H9 (cell line): Measurements from ENCODE around the gene CCDC74B. TPM values are rescaled to one million over a fixed set of nuclear protein-coding genes. Genes with fewer than 3 reads are reported as not detected.
"Not testable (repeated sequence)": the region's sequence is repeated elsewhere in the genome, so short reads cannot be mapped to it uniquely, and the experiment has no call there.

Experiments
- DNase-seq: peaks from one replicate; pipeline ENCODE4 v3.0.0-alpha.2; 2017
- H2AFZ ChIP-seq: one replicate; pipeline ENCODE4 v1.6.1; 2013; ENCODE audit warnings: mild to moderate bottlenecking, low read length, control low read depth, moderate library complexity
- H2AK5ac ChIP-seq: 2 replicates; pipeline ENCODE4 v1.6.1; 2013; ENCODE audit warnings: low read length, control low read depth, mixed read lengths; ENCODE audit not compliant: insufficient read length
- H2BK120ac ChIP-seq: one replicate; pipeline ENCODE4 v1.6.1; 2013; ENCODE audit warnings: low read depth, mild to moderate bottlenecking, low read length, control low read depth, inconsistent platforms; ENCODE audit not compliant: poor library complexity, severe bottlenecking
- H2BK12ac ChIP-seq: 2 replicates; pipeline ENCODE4 v1.6.1; 2013; ENCODE audit warnings: low read length, control low read depth, mixed read lengths, low read depth; ENCODE audit not compliant: insufficient read length
- H2BK15ac ChIP-seq: 2 replicates; pipeline ENCODE4 v1.6.1; 2013; ENCODE audit warnings: low read depth, low read length, control low read depth
- H2BK20ac ChIP-seq: one replicate; pipeline ENCODE4 v1.6.1; 2013; ENCODE audit warnings: low read depth, mild to moderate bottlenecking, low read length, control low read depth, inconsistent platforms; ENCODE audit not compliant: poor library complexity, severe bottlenecking
- H2BK5ac ChIP-seq: 2 replicates; pipeline ENCODE4 v1.6.1; 2013; ENCODE audit warnings: low read length, control low read depth, mixed read lengths; ENCODE audit not compliant: insufficient read length
- H3K14ac ChIP-seq: 2 replicates; pipeline ENCODE4 v1.6.1; 2013; ENCODE audit warnings: low read length, control low read depth; ENCODE audit not compliant: insufficient read depth
- H3K18ac ChIP-seq: 2 replicates; pipeline ENCODE4 v1.6.1; 2013; ENCODE audit warnings: low read depth, mild to moderate bottlenecking, mixed read lengths, low read length, control low read depth; ENCODE audit not compliant: insufficient read length
- H3K23ac ChIP-seq: 2 replicates; pipeline ENCODE4 v1.6.1; 2013; ENCODE audit warnings: low read length, control low read depth, mixed read lengths, low read depth; ENCODE audit not compliant: insufficient read length
- H3K23me2 ChIP-seq: 2 replicates; pipeline ENCODE4 v1.6.1; 2013; ENCODE audit warnings: low read depth, mild to moderate bottlenecking, mixed read lengths, low read length, control low read depth; ENCODE audit not compliant: insufficient read length, poor library complexity, severe bottlenecking
- H3K27ac ChIP-seq: 2 replicates; pipeline ENCODE4 v1.5.1; 2013; ENCODE audit warnings: low read length, control low read depth, mixed read lengths, low read depth; ENCODE audit not compliant: insufficient read length
- H3K27me3 ChIP-seq: 2 replicates; pipeline ENCODE4 v1.6.1; 2013; ENCODE audit warnings: low read length, control low read depth, inconsistent platforms; ENCODE audit not compliant: insufficient read depth
- H3K4ac ChIP-seq: 2 replicates; pipeline ENCODE4 v1.6.1; 2013; ENCODE audit warnings: low read depth, mild to moderate bottlenecking, control low read depth, inconsistent platforms, low read length, moderate library complexity
- H3K4me1 ChIP-seq: 2 replicates; pipeline ENCODE4 v1.6.1; 2013; ENCODE audit warnings: low read length, control low read depth, inconsistent platforms; ENCODE audit not compliant: insufficient read depth
- H3K4me2 ChIP-seq: 2 replicates; pipeline ENCODE4 v1.6.1; 2013; ENCODE audit warnings: low read length, control low read depth, mixed read lengths; ENCODE audit not compliant: insufficient read length, insufficient read depth
- H3K56ac ChIP-seq: 2 replicates; pipeline ENCODE4 v1.6.1; 2013; ENCODE audit warnings: low read depth, mild to moderate bottlenecking, mixed read lengths, low read length, control low read depth; ENCODE audit not compliant: insufficient read length
- H3K79me1 ChIP-seq: 2 replicates; pipeline ENCODE4 v1.6.1; 2013; ENCODE audit warnings: low read depth, mild to moderate bottlenecking, moderate library complexity, low read length, control low read depth, inconsistent platforms; ENCODE audit not compliant: insufficient read depth, poor library complexity, severe bottlenecking
- H3K79me2 ChIP-seq: 2 replicates; pipeline ENCODE4 v1.6.1; 2013; ENCODE audit warnings: low read length, control low read depth, inconsistent platforms; ENCODE audit not compliant: insufficient read depth
- H3K9ac ChIP-seq: 2 replicates; pipeline ENCODE4 v1.6.1; 2013; ENCODE audit warnings: low read length, control low read depth, mixed read lengths; ENCODE audit not compliant: insufficient read length; ENCODE audit errors: extremely low read depth
- H3K9me3 ChIP-seq: one replicate; pipeline ENCODE4 v1.6.1; 2013; ENCODE audit warnings: low read depth, low read length, inconsistent platforms; ENCODE audit not compliant: control insufficient read depth
- H3T11ph ChIP-seq: one replicate; pipeline ENCODE4 v1.6.1; 2013; ENCODE audit warnings: mild to moderate bottlenecking, low read length, control low read depth, inconsistent platforms
- H4K20me1 ChIP-seq: one replicate; pipeline ENCODE4 v1.6.1; 2013; ENCODE audit not compliant: control insufficient read depth, insufficient read length, insufficient read depth
- H4K5ac ChIP-seq: 2 replicates; pipeline ENCODE4 v1.6.1; 2013; ENCODE audit warnings: low read depth, mild to moderate bottlenecking, mixed read lengths, low read length, control low read depth; ENCODE audit not compliant: insufficient read length
- H4K8ac ChIP-seq: replicated peaks from 2 replicates; pipeline ENCODE4 v1.6.1; 2013; ENCODE audit warnings: low read length, control low read depth, mixed read lengths, low read depth; ENCODE audit not compliant: insufficient read length
- H4K91ac ChIP-seq: 2 replicates; pipeline ENCODE4 v1.6.1; 2013; ENCODE audit warnings: low read depth, mild to moderate bottlenecking, moderate library complexity, mixed read lengths, low read length, control low read depth; ENCODE audit not compliant: insufficient read length
- H3K27ac Mint-ChIP-seq, 3 experiments: 2 replicates in 2 of 3; 3 replicates in 1 of 3; pipeline ENCODE4 v1.8.0; 2020 to 2021; ENCODE audit warnings: mixed read lengths in 3 of 3, mild to moderate bottlenecking in 1 of 3, moderate library complexity in 1 of 3
- H3K27me3 Mint-ChIP-seq: 2 replicates; pipeline ENCODE4 v1.8.0; 2021; ENCODE audit warnings: low read depth, mild to moderate bottlenecking, moderate library complexity, mixed read lengths
- H3K36me3 Mint-ChIP-seq, 3 experiments: 2 replicates in 2 of 3; 3 replicates in 1 of 3; pipeline ENCODE4 v1.8.0; 2020 to 2021; ENCODE audit warnings: low read depth in 3 of 3, mixed read lengths in 3 of 3; ENCODE audit not compliant: insufficient read depth in 1 of 3
- H3K4me1 Mint-ChIP-seq, 2 experiments: 2 replicates each; pipeline ENCODE4 v1.8.0; 2020; ENCODE audit warnings: mixed read lengths in 2 of 2
- H3K4me3 Mint-ChIP-seq, 2 experiments: 2 replicates in 1 of 2; 3 replicates in 1 of 2; pipeline ENCODE4 v1.8.0; 2020 to 2021; ENCODE audit warnings: mild to moderate bottlenecking in 2 of 2, mixed read lengths in 2 of 2, moderate library complexity in 1 of 2
- H3K9me3 Mint-ChIP-seq, 2 experiments: 2 replicates in 1 of 2; 3 replicates in 1 of 2; pipeline ENCODE4 v1.8.0; 2020; ENCODE audit warnings: mild to moderate bottlenecking in 2 of 2, mixed read lengths in 2 of 2, moderate library complexity in 1 of 2
- CTCF ChIP-seq: fragments of 200-600 bp; sonication (generic); conservative IDR thresholded peaks from 3 replicates; pipeline ENCODE4 v1.8.0; 2021; ENCODE audit warnings: antibody characterized with exemption, mild to moderate bottlenecking
- WGBS: extraction: QIAGEN DNeasy Blood & Tissue Kit; methylation state at CpG from one replicate; pipeline ENCODE4 v1.1.7; 2013; ENCODE audit warnings: missing lambda C conversion rate, low lambda C conversion rate, mixed read lengths; ENCODE audit not compliant: insufficient read length; ENCODE audit errors: extremely low coverage; 5-methylcytosine and 5-hydroxymethylcytosine counted together
- total RNA-seq: library from RNA; stranded (reverse); gene quantifications from 2 replicates; pipeline ENCODE4 v1.2.1, GENCODE V29; 2021

CCDC74B gene
- total RNA-seq, 1 experiment from 2014 or later = 6.7 TPM

DNA sequence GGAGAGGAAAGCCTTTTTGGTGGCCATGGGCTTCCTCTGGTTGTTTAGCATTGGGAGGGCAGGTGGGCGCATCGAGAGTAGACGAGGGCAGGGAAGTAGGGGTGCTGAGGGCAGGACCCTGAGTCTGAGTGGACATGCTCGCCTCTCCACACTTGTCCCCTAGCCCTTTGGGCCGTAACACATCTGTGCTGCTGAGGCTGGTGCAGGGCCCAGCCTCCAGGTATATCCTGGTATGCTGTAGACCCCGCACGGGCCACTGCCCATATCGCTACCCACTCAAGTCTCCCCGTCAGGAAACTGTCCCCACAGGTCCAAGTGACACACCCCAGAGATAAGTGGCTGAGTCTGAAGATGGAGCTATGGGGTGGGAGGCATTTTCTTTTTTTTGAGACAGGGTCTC is 13.7 kb upstream of the CCDC74B start:
- DNase-seq = no peak
- H2BK15ac ChIP-seq = no peak overlapping the region
- no peak overlapping the region for H2BK12ac ChIP-seq
- WGBS = no CpG with 5 or more reads among the region's 9 CpGs
- no peak overlapping the region for H3K56ac ChIP-seq
- no peaks in the 10 kb centered on the region for H3K79me2 ChIP-seq
- H3T11ph ChIP-seq = no peak overlapping the region
- no peak overlapping the region for H3K27ac ChIP-seq
- H4K8ac ChIP-seq = no peak overlapping the region
- no peaks in the 10 kb centered on the region for H3K79me1 ChIP-seq
- no peak overlapping the region for H4K5ac ChIP-seq
- no peak overlapping the region for H4K91ac ChIP-seq
- Mint-ChIP-seq H3K36me3 (peaks cover 6 to 48% (median 37%) of the 10 kb centered on the region in 3 experiments; a peak in 6 of 7 replicates), H3K4me1 (peaks cover 0 to 6% of the 10 kb centered on the region in 2 experiments; a peak in 2 of 4 replicates), H3K4me3 (no peak overlapping the region), H3K27me3 (no peaks in the 10 kb centered on the region; the same call in 1 of the 2 replicates), H3K9me3 (no peaks in the 10 kb centered on the region), H3K27ac (peak overlapping the region in 1 of 3 experiments; percentile 51; a peak in 1 of 7 replicates)
- no peaks in the 10 kb centered on the region for H3K4me1 ChIP-seq
- no peaks in the 10 kb centered on the region for H3K23me2 ChIP-seq
- no peaks in the 10 kb centered on the region for H3K9me3 ChIP-seq
- H3K27me3 ChIP-seq = no peaks in the 10 kb centered on the region
- H3K14ac ChIP-seq = no peak overlapping the region
- no peak overlapping the region for H3K23ac ChIP-seq
- no peak overlapping the region for H3K4me2 ChIP-seq
- no peak overlapping the region for H3K18ac ChIP-seq
- H2BK120ac ChIP-seq = no peak overlapping the region
- no peak overlapping the region for H2BK5ac ChIP-seq
- H3K4ac ChIP-seq = no peak overlapping the region
- no peak overlapping the region for H2AFZ ChIP-seq
- no peak for TF ChIP-seq CTCF
- H3K9ac ChIP-seq = no peak overlapping the region
- no peaks in the 10 kb centered on the region for H4K20me1 ChIP-seq
- H2AK5ac ChIP-seq = no peak overlapping the region
- H2BK20ac ChIP-seq = no peak overlapping the region

DNA sequence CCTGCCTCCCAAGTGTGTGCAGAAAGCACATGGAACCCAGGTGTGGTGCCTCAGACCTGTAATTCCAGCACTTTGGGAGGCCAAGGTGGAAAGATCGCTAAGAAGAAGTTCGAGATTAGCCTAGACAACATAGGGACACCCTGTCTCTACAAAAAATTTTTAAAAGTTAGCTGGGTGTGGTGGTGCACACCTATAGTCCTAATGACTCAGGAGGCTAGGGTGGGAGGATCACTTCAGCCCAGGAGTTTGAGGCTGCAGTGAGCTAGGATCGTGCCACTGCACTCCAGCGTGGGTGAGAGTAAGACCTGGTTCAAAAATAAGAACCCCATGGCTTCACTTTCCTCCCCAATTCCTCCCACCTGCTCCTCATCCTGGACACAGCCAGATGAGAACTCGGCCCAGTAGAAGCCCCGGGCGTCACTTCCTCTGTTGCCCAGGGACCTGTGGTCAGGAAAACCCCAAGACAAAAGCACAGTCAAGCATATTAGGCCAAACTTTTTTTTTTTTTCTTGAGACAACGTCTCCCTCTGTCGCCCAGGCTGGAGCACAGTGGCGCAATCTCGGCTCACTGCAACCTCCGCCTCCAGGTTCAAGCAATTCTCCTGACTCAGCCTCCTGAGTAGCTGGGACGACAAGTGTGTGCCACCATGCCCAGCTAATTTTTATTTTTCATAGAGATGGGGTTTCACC is 13.1 kb upstream of the CCDC74B start:
- H3K9me3 ChIP-seq, H3T11ph ChIP-seq, H4K8ac ChIP-seq, H3K27me3 Mint-ChIP-seq, H4K91ac ChIP-seq, H3K4me1 ChIP-seq, H2BK5ac ChIP-seq, DNase-seq, H4K5ac ChIP-seq, H3K14ac ChIP-seq, H3K9ac ChIP-seq, H2BK12ac ChIP-seq, H3K79me1 ChIP-seq, H3K23me2 ChIP-seq, H4K20me1 ChIP-seq, H3K4me1 Mint-ChIP-seq, H3K23ac ChIP-seq, H2BK120ac ChIP-seq, H2AK5ac ChIP-seq, H3K4ac ChIP-seq, H2BK15ac ChIP-seq, H2BK20ac ChIP-seq, H3K4me2 ChIP-seq, H3K9me3 Mint-ChIP-seq, H3K56ac ChIP-seq, H3K27ac ChIP-seq, H3K27me3 ChIP-seq, H3K4me3 Mint-ChIP-seq, H3K79me2 ChIP-seq, H2AFZ ChIP-seq, H3K18ac ChIP-seq: not testable (repeated sequence)
- Mint-ChIP-seq H3K27ac (peak overlapping the region in 1 of 3 experiments; percentile 51; a peak in 1 of 7 replicates), H3K36me3 (peaks cover 8 to 48% (median 40%) of the 10 kb centered on the region in 3 experiments; a peak in 6 of 7 replicates)
- no CpG with 5 or more reads among the region's 13 CpGs for WGBS
